ENCODE data around the gene RPUSD3. TPM values are rescaled to one million over a fixed set of nuclear protein-coding genes. Genes with fewer than 3 reads are reported as not detected.
"Not testable (repeated sequence)": the region's sequence is repeated elsewhere in the genome, so short reads cannot be mapped to it uniquely, and the experiment has no call there.

Gene RPUSD3
- total and polyA plus RNA-seq, 4 donors: 14.4 to 22.7 (median 18.8) TPM

DNA sequence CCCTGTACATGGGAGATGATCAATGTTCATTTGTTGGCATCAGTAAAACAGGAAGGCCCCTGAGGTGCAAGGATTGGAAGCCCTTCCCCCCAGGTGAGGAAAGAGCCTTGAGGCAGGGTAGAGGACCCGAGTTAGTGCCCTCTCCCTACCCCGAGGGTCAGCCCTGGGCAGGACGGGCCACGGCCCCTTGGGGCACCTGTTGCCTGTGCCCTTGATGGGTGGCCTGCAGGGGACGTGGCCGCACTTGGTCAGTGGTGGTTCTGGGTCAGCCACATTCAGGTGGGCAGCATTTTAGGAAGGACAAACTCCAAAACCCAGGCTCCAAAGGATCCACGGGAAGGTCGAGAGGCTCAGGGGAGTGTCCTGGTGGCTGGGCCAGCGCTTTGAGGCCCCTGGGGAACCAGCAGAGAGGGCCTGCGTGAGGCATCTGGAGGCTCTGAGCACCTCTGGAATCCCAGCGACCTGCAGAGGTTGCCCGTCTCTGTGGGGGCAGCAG, 15.8 kb upstream of the RPUSD3 start (continued):
- TF ChIP-seq, protein P1, sequence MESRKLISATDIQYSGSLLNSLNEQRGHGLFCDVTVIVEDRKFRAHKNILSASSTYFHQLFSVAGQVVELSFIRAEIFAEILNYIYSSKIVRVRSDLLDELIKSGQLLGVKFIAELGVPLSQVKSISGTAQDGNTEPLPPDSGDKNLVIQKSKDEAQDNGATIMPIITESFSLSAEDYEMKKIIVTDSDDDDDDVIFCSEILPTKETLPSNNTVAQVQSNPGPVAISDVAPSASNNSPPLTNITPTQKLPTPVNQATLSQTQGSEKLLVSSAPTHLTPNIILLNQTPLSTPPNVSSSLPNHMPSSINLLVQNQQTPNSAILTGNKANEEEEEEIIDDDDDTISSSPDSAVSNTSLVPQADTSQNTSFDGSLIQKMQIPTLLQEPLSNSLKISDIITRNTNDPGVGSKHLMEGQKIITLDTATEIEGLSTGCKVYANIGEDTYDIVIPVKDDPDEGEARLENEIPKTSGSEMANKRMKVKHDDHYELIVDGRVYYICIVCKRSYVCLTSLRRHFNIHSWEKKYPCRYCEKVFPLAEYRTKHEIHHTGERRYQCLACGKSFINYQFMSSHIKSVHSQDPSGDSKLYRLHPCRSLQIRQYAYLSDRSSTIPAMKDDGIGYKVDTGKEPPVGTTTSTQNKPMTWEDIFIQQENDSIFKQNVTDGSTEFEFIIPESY (IDR thresholded peaks at IDR 0.05): no peak
- no peak for TF ChIP-seq HNF4A (conservative IDR thresholded peaks at IDR 0.05)
- TF ChIP-seq FOXA2 (IDR thresholded peaks at IDR 0.05): no peak
- no peak for TF ChIP-seq JUND (IDR thresholded peaks at IDR 0.05)

DNA sequence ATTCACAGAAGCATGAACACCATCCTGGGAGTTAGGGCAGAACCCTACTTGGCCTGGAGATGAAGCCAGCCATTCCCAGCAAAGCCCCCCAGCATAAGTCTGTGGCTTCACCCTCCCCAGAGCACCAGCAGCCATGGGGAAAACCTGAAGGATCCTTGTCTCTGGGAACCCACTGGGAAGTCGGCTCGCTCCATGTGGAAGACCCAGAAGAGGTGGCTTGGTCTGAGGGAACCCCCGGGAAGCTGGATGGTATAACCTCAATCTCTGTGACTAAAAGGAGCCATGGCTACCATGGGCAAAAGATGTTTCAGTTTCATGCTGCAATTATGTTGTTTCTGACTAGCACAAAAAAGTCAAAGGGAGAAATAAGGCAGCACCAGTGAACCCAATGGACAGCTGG, 11.8 kb upstream of the RPUSD3 start:
- peaks cover 0 to 6% (median 4%) of the 10 kb centered on the region in 4 donors for H3K4me1 ChIP-seq (ENCODE audit: control insufficient read depth in 4 of 4, insufficient read depth in 4 of 4, low read length in 3 of 4)
- 98% methylated on average over 3 of the region's 3 CpGs for WGBS
- no peak overlapping the region for H3K9ac ChIP-seq (ENCODE audit: low read depth in 1 of 2, low read length in 2 of 2)
- H3K36me3 ChIP-seq (ENCODE audit: control insufficient read depth in 4 of 4, insufficient read depth in 3 of 4, low read depth in 1 of 4, low read length in 3 of 4): no peaks in the 10 kb centered on the region
- no peak overlapping the region for H3K27ac ChIP-seq (ENCODE audit: low read depth in 1 of 2, low read length in 2 of 2)
- DNase-seq (ENCODE audit: low spot score): no peak
- no peak overlapping the region for H3K4me3 ChIP-seq (ENCODE audit: low read depth in 1 of 3, low read length in 3 of 3)
- TF ChIP-seq FOXA2 (IDR thresholded peaks at IDR 0.05) (no peak), TAF1 (conservative IDR thresholded peaks at IDR 0.05) (no peak), GABPA (IDR thresholded peaks at IDR 0.05 in 1 of 2, conservative IDR thresholded peaks at IDR 0.05 in 1 of 2) (no peak), RAD21 (IDR thresholded peaks at IDR 0.05) (no peak)
- TF ChIP-seq, protein P2, sequence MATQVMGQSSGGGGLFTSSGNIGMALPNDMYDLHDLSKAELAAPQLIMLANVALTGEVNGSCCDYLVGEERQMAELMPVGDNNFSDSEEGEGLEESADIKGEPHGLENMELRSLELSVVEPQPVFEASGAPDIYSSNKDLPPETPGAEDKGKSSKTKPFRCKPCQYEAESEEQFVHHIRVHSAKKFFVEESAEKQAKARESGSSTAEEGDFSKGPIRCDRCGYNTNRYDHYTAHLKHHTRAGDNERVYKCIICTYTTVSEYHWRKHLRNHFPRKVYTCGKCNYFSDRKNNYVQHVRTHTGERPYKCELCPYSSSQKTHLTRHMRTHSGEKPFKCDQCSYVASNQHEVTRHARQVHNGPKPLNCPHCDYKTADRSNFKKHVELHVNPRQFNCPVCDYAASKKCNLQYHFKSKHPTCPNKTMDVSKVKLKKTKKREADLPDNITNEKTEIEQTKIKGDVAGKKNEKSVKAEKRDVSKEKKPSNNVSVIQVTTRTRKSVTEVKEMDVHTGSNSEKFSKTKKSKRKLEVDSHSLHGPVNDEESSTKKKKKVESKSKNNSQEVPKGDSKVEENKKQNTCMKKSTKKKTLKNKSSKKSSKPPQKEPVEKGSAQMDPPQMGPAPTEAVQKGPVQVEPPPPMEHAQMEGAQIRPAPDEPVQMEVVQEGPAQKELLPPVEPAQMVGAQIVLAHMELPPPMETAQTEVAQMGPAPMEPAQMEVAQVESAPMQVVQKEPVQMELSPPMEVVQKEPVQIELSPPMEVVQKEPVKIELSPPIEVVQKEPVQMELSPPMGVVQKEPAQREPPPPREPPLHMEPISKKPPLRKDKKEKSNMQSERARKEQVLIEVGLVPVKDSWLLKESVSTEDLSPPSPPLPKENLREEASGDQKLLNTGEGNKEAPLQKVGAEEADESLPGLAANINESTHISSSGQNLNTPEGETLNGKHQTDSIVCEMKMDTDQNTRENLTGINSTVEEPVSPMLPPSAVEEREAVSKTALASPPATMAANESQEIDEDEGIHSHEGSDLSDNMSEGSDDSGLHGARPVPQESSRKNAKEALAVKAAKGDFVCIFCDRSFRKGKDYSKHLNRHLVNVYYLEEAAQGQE (IDR thresholded peaks at IDR 0.05): no peak
- H3K27me3 ChIP-seq (ENCODE audit: control insufficient read depth in 4 of 4, insufficient read depth in 4 of 4, low read length in 3 of 4): no peaks in the 10 kb centered on the region
- H3K9me3 ChIP-seq (ENCODE audit: control insufficient read depth in 4 of 4, low read length in 3 of 4): no peaks in the 10 kb centered on the region

DNA sequence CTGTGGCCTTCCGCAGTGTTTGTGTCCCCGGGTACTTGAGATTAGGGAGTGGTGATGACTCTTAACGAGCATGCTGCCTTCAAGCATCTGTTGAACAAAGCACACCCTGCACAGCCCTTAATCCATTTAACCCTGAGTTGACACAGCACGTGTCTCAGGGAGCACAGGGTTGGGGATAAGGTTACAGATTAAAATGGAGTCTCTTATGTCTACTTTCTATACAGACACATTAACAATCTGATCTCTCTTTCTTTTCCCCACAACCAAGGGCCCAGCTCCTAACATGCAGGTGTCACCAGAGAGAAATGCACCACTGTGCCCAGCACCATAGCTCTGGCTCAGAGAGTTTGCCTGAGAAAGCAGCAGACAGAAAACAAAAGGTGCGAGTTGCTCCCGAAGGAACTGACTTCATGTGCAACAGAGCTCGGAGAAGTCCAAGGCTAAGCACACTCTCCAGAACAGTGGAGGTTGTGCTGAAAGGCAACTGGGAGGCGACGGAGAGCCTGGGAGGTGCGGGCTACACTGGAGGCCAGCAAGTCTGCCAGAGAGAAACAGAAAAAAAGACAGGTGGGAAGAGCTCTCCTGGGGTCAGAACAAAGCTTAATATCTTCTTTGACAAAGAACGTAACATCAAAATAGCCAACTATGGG, 10.6 kb upstream of the RPUSD3 start:
- WGBS: 89% methylated on average over 11 of the region's 11 CpGs
- not testable (repeated sequence) for H3K4me3 ChIP-seq (ENCODE audit: low read depth in 1 of 3, low read length in 3 of 3); H3K36me3 ChIP-seq (ENCODE audit: control insufficient read depth in 4 of 4, insufficient read depth in 3 of 4, low read depth in 1 of 4, low read length in 3 of 4)

DNA sequence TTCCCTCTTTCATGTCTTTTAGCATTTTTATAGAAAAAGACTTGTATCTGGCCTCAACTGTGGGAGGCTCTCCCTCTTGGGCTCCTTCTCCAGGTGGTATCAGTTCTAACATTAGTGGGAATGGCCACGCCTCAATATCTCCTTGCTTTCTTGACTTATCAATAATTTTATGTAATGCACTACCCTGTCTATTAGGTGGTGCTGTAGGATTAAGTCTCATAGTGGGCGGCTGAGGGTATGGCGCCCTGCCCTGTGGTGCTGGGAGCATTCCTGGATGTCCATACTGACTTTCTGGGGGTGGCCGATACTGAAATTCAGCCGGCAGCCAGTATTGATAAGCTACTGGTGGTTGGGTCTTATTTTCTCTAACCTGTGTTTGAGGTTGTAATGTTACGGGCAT, 8.7 kb upstream of the RPUSD3 start:
- H3K9ac ChIP-seq (ENCODE audit: low read depth in 1 of 2, low read length in 2 of 2): no peak overlapping the region
- no peak for DNase-seq (ENCODE audit: low spot score)
- no peaks in the 10 kb centered on the region for H3K36me3 ChIP-seq (ENCODE audit: control insufficient read depth in 4 of 4, insufficient read depth in 3 of 4, low read depth in 1 of 4, low read length in 3 of 4)
- 94% methylated on average over 6 of the region's 6 CpGs for WGBS
- peaks cover 0 to 17% (median 12%) of the 10 kb centered on the region in 4 donors for H3K4me1 ChIP-seq (ENCODE audit: control insufficient read depth in 4 of 4, insufficient read depth in 4 of 4, low read length in 3 of 4)
- no peak overlapping the region for H3K27ac ChIP-seq (ENCODE audit: low read depth in 1 of 2, low read length in 2 of 2)
- H3K27me3 ChIP-seq (ENCODE audit: control insufficient read depth in 4 of 4, insufficient read depth in 4 of 4, low read length in 3 of 4): no peaks in the 10 kb centered on the region
- H3K4me3 ChIP-seq (ENCODE audit: low read depth in 1 of 3, low read length in 3 of 3): no peak overlapping the region
- H3K9me3 ChIP-seq (ENCODE audit: control insufficient read depth in 4 of 4, low read length in 3 of 4): no peaks in the 10 kb centered on the region
- no peak for TF ChIP-seq JUND (IDR thresholded peaks at IDR 0.05)
- TF ChIP-seq, protein P1 (IDR thresholded peaks at IDR 0.05): no peak
- no peak for TF ChIP-seq RXRA (IDR thresholded peaks at IDR 0.05)
- TF ChIP-seq HNF4G (IDR thresholded peaks at IDR 0.05): no peak
- TF ChIP-seq RAD21 (IDR thresholded peaks at IDR 0.05): no peak
- TF ChIP-seq GABPA (IDR thresholded peaks at IDR 0.05 in 1 of 2, conservative IDR thresholded peaks at IDR 0.05 in 1 of 2): no peak
- TF ChIP-seq SP1 (IDR thresholded peaks at IDR 0.05): no peak
- TF ChIP-seq HNF4A (conservative IDR thresholded peaks at IDR 0.05): no peak
- no peak for TF ChIP-seq FOXA2 (IDR thresholded peaks at IDR 0.05)
- TF ChIP-seq, protein P2 (IDR thresholded peaks at IDR 0.05): no peak

More for the DNA sequence above, 10.6 kb upstream of the RPUSD3 start:
- peaks cover 0 to 12% (median 7%) of the 10 kb centered on the region in 4 donors for H3K4me1 ChIP-seq (ENCODE audit: control insufficient read depth in 4 of 4, insufficient read depth in 4 of 4, low read length in 3 of 4)
- not testable (repeated sequence) for H3K9me3 ChIP-seq (ENCODE audit: control insufficient read depth in 4 of 4, low read length in 3 of 4); H3K9ac ChIP-seq (ENCODE audit: low read depth in 1 of 2, low read length in 2 of 2); DNase-seq (ENCODE audit: low spot score); H3K27ac ChIP-seq (ENCODE audit: low read depth in 1 of 2, low read length in 2 of 2); H3K27me3 ChIP-seq (ENCODE audit: control insufficient read depth in 4 of 4, insufficient read depth in 4 of 4, low read length in 3 of 4)
